Measurements from ENCODE around the gene A1CF. TPM values are rescaled to one million over a fixed set of nuclear protein-coding genes. Genes with fewer than 3 reads are reported as not detected.

Gene A1CF
- total and polyA plus RNA-seq, 2 of the 8 experiments (the other 6 are each of a cell fraction or from before 2014, with no cell fraction given) = not detected

GRCh38 chr10:50884302-50884701 lies 1.1 kb downstream of the A1CF start:
- no peaks in the 10 kb centered on the region for H4K20me1 ChIP-seq (replicated peaks in 1 of 2; ENCODE audit: control insufficient read depth in 1 of 2, insufficient read depth in 2 of 2, low read length in 2 of 2)
- H2BK5ac ChIP-seq (ENCODE audit: low read depth, low read length) = no peak overlapping the region
- H3K4me1 ChIP-seq (replicated peaks in 1 of 4; ENCODE audit: control insufficient read depth in 3 of 4, insufficient read depth in 4 of 4, low read length in 3 of 4) = no peaks in the 10 kb centered on the region
- H2BK12ac ChIP-seq (ENCODE audit: low read depth, low read length) = no peak overlapping the region
- no peak overlapping the region for H3K4ac ChIP-seq (replicated peaks; ENCODE audit: insufficient read length, low read depth, low read length)
- no peaks in the 10 kb centered on the region for H3K27me3 ChIP-seq (replicated peaks in 1 of 4; ENCODE audit: control insufficient read depth in 3 of 4, extremely low read depth in 1 of 4, insufficient read depth in 3 of 4, low read length in 3 of 4)
- TF ChIP-seq JUND (IDR thresholded peaks at IDR 0.05; ENCODE audit: low read length) (no peak), CHD1 (IDR thresholded peaks at IDR 0.05; ENCODE audit: low read depth, low read length) (no peak), RNF2 (IDR thresholded peaks at IDR 0.05; ENCODE audit: borderline replicate concordance, low read depth, low read length, missing control alignments, poor library complexity, severe bottlenecking) (no peak), FOSL1 (IDR thresholded peaks at IDR 0.05; ENCODE audit: insufficient read depth, low read depth, low read length) (no peak), SUZ12 (IDR thresholded peaks at IDR 0.05; ENCODE audit: low read length) (no peak), EGR1 (IDR thresholded peaks at IDR 0.05; ENCODE audit: borderline replicate concordance, low read depth, low read length) (no peak), KDM5A (IDR thresholded peaks at IDR 0.05; ENCODE audit: low read length) (no peak), NRF1 (IDR thresholded peaks at IDR 0.05; ENCODE audit: low read depth, low read length) (no peak), RXRA (IDR thresholded peaks at IDR 0.05; ENCODE audit: insufficient read depth, low read depth, low read length) (no peak)
- no peaks in the 10 kb centered on the region for H3K9me3 ChIP-seq (ENCODE audit: insufficient read depth in 2 of 2, low read depth in 1 of 2, low read length in 1 of 2)
- no peak overlapping the region for H2BK120ac ChIP-seq (replicated peaks; ENCODE audit: low read depth, low read length)
- H3K14ac ChIP-seq (ENCODE audit: insufficient read length) = no peak overlapping the region
- H3K56ac ChIP-seq (replicated peaks; ENCODE audit: insufficient read length, low read depth, low read length) = no peak overlapping the region
- CTCF ChIA-PET (ENCODE audit: partially characterized antibody) = interaction anchor here (1.9 kb wide), 1 partner anchor 95 kb away, joined by 6 read pairs; no protein-coding TSS in a partner anchor
- H3K9ac ChIP-seq (replicated peaks in 1 of 4; ENCODE audit: extremely low read depth in 1 of 4, low read depth in 3 of 4, low read length in 3 of 4) = no peak overlapping the region
- H2AK5ac ChIP-seq (ENCODE audit: low read depth, low read length) = no peak overlapping the region
- H3K27ac ChIP-seq (ENCODE audit: low read depth, low read length) = no peak overlapping the region
- H3K18ac ChIP-seq (ENCODE audit: extremely low read depth, low read length) = no peak overlapping the region
- H4K5ac ChIP-seq (ENCODE audit: insufficient read length, low read depth, low read length) = no peak overlapping the region
- POLR2A ChIA-PET (ENCODE audit: partially characterized antibody) = no interaction called here
- DNase-seq (ENCODE audit: low read depth in 1 of 2, low spot score in 2 of 2) = no peak
- H3K79me1 ChIP-seq (ENCODE audit: low read depth, low read length) = no peaks in the 10 kb centered on the region
- H3K23ac ChIP-seq (ENCODE audit: insufficient read length) = no peak overlapping the region
- H3K79me2 ChIP-seq (ENCODE audit: control insufficient read depth in 1 of 2, insufficient read depth in 2 of 2, low read length in 2 of 2) = no peaks in the 10 kb centered on the region
- WGBS, 2 experiments (ENCODE audit: extremely low coverage in 1 of 2, insufficient coverage in 1 of 2, insufficient read length in 1 of 2, insufficient replicate concordance in 2 of 2, low coverage in 1 of 2, low lambda C conversion rate in 2 of 2, missing lambda C conversion rate in 1 of 2) = 93% methylated on average over 3 of the region's 3 CpGs; no CpG with 5 or more reads in 1 of the 2 experiments
- no peak overlapping the region for H4K91ac ChIP-seq (replicated peaks; ENCODE audit: insufficient read length, low read length)
- H2BK15ac ChIP-seq (ENCODE audit: low read length) = no peak overlapping the region
- no peak overlapping the region for H3K4me3 ChIP-seq (ENCODE audit: extremely low read depth in 1 of 4, insufficient read depth in 2 of 4, low read depth in 3 of 4, low read length in 4 of 4)
- no peaks in the 10 kb centered on the region for H3K36me3 ChIP-seq (ENCODE audit: control insufficient read depth in 2 of 4, insufficient read depth in 4 of 4, low read length in 3 of 4)
- no peak overlapping the region for H2BK20ac ChIP-seq (ENCODE audit: low read length)
- no peak overlapping the region for H3K4me2 ChIP-seq (ENCODE audit: insufficient read depth in 1 of 2, low read depth in 2 of 2, low read length in 2 of 2)
- no peaks in the 10 kb centered on the region for H3K23me2 ChIP-seq (ENCODE audit: low read depth, low read length)
- no peak overlapping the region for H2AFZ ChIP-seq (ENCODE audit: low read length)
- no peak overlapping the region for H4K8ac ChIP-seq (ENCODE audit: extremely low read depth, insufficient read depth, low read length)
- no peak for FAIRE-seq
